AG09309 (cell line): Measurements from ENCODE around the gene UMAD1.

Experiments used
- DNase-seq: peaks from one replicate; pipeline ENCODE4 v3.0.0-alpha.2; 2010; ENCODE audit warnings: low read depth
- H3K4me3 ChIP-seq: 2 replicates; pipeline ENCODE4 v1.5.1; 2011; ENCODE audit warnings: mild to moderate bottlenecking, low read depth, low read length, moderate library complexity; ENCODE audit not compliant: control insufficient read depth
- CTCF ChIP-seq: IDR thresholded peaks from 2 replicates; pipeline ENCODE4 v1.5.1; 2011; ENCODE audit warnings: mild to moderate bottlenecking, low read depth, low read length, inconsistent platforms; ENCODE audit not compliant: insufficient read depth, control insufficient read depth; ENCODE audit errors: missing control alignments

The UMAD1 gene

GRCh38 chr7:7914547-7914946 is 274.0 kb downstream of the UMAD1 start:
- no peak for DNase-seq
- no peak for TF ChIP-seq CTCF
- no peak overlapping the region for H3K4me3 ChIP-seq

- TF ChIP-seq CTCF: no peak
- no peak overlapping the region for H3K4me3 ChIP-seq
- DNase-seq: no peak
These were observed 275.5 kb downstream of the UMAD1 start for GRCh38 chr7:7916064-7916463.

GRCh38 chr7:7917593-7917992 is 277.0 kb downstream of the UMAD1 start:
- DNase-seq: no peak
- no peak for TF ChIP-seq CTCF

GRCh38 chr7:7918736-7919448 is 278.3 kb downstream of the UMAD1 start:
- DNase-seq: no peak
- no peak overlapping the region for H3K4me3 ChIP-seq
- TF ChIP-seq CTCF: no peak

More at GRCh38 chr7:7917593-7917992, 277.0 kb downstream of the UMAD1 start:
- no peak overlapping the region for H3K4me3 ChIP-seq

- no peak for TF ChIP-seq CTCF
- DNase-seq: no peak
- H3K4me3 ChIP-seq: no peak overlapping the region
These were observed 278.9 kb downstream of the UMAD1 start for GRCh38 chr7:7919449-7919945.

GRCh38 chr7:7920056-7920455 is 279.5 kb downstream of the UMAD1 start:
- DNase-seq: no peak
- no peak for TF ChIP-seq CTCF
- no peak overlapping the region for H3K4me3 ChIP-seq
